Neural cell (in vitro differentiated cells): ENCODE measurements around the gene PYGB.
A peak's percentile ranks its signal among the peaks of the same experiment; 100 is the strongest.

Experiments used
- EP300 ChIP-seq: fragments of 450-650 bp; conservative IDR thresholded peaks from 2 replicates; pipeline ENCODE4 v1.6.1; 2014; ENCODE audit warnings: antibody characterized with exemption, mild to moderate bottlenecking, moderate library complexity; ENCODE audit not compliant: poor library complexity, severe bottlenecking
- POLR2AphosphoS5 ChIP-seq: IDR thresholded peaks from 2 replicates; pipeline ENCODE4 v1.6.1; 2012
- RAD21 ChIP-seq: fragments of 450-650 bp; conservative IDR thresholded peaks from 2 replicates; pipeline ENCODE4 v1.6.1; 2014; ENCODE audit warnings: antibody characterized with exemption, mild to moderate bottlenecking, moderate library complexity
- TF ChIP-seq, protein P1 (sequence below): fragments of 450-650 bp; IDR thresholded peaks from 2 replicates; pipeline ENCODE4 v1.5.1; 2014; ENCODE audit warnings: antibody characterized with exemption, mild to moderate bottlenecking, moderate library complexity; ENCODE audit not compliant: poor library complexity, severe bottlenecking
- TF ChIP-seq, protein P2 (sequence below): IDR thresholded peaks from 2 replicates; pipeline ENCODE4 v1.6.1; 2012; ENCODE audit warnings: borderline replicate concordance

DNA sequence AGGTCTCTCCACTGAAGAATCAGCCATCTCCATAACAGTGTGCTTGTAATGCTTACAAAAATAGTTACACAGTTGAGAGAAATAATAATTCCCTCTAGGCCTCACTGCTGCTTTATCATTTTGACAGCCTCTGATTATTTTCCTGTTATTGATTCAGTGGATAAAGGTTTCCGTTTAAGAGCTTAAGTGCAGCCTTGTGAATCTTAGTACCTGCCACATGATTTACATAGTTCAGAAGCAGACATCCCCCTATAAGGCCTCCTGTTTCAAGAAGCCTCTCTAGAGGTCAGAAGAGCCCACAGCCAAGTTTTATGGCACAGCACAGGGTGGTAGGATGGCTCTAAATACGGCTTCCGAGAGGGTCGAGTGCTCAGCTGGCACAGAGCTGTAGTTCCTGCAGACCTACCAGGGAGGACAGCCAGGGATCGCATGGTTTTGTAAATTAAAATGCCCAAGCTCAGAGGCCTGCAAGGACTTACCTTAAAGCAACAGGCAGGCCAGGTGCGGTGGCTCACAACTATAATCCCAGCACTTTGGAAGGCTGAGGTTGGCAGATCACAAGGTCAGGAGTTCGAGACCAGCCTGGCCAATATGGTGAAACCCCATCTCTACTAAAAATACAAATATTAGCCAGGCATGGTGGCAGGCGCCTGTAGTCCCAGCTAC, 17.6 kb upstream of the PYGB start:
- TF ChIP-seq, protein P1, sequence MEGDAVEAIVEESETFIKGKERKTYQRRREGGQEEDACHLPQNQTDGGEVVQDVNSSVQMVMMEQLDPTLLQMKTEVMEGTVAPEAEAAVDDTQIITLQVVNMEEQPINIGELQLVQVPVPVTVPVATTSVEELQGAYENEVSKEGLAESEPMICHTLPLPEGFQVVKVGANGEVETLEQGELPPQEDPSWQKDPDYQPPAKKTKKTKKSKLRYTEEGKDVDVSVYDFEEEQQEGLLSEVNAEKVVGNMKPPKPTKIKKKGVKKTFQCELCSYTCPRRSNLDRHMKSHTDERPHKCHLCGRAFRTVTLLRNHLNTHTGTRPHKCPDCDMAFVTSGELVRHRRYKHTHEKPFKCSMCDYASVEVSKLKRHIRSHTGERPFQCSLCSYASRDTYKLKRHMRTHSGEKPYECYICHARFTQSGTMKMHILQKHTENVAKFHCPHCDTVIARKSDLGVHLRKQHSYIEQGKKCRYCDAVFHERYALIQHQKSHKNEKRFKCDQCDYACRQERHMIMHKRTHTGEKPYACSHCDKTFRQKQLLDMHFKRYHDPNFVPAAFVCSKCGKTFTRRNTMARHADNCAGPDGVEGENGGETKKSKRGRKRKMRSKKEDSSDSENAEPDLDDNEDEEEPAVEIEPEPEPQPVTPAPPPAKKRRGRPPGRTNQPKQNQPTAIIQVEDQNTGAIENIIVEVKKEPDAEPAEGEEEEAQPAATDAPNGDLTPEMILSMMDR, result no peak
- TF ChIP-seq, protein P2, sequence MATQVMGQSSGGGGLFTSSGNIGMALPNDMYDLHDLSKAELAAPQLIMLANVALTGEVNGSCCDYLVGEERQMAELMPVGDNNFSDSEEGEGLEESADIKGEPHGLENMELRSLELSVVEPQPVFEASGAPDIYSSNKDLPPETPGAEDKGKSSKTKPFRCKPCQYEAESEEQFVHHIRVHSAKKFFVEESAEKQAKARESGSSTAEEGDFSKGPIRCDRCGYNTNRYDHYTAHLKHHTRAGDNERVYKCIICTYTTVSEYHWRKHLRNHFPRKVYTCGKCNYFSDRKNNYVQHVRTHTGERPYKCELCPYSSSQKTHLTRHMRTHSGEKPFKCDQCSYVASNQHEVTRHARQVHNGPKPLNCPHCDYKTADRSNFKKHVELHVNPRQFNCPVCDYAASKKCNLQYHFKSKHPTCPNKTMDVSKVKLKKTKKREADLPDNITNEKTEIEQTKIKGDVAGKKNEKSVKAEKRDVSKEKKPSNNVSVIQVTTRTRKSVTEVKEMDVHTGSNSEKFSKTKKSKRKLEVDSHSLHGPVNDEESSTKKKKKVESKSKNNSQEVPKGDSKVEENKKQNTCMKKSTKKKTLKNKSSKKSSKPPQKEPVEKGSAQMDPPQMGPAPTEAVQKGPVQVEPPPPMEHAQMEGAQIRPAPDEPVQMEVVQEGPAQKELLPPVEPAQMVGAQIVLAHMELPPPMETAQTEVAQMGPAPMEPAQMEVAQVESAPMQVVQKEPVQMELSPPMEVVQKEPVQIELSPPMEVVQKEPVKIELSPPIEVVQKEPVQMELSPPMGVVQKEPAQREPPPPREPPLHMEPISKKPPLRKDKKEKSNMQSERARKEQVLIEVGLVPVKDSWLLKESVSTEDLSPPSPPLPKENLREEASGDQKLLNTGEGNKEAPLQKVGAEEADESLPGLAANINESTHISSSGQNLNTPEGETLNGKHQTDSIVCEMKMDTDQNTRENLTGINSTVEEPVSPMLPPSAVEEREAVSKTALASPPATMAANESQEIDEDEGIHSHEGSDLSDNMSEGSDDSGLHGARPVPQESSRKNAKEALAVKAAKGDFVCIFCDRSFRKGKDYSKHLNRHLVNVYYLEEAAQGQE, result no peak
- no peak for TF ChIP-seq RAD21
- peak; percentile 34 for TF ChIP-seq POLR2AphosphoS5
- TF ChIP-seq EP300, result peak; percentile 20
